GM21825 (cell line): ENCODE data around the gene BCAN.

Experiments used
- ATAC-seq: cut with Tn5 transposase; IDR thresholded peaks from one replicate; pipeline ENCODE4 v1.9.1; 2021; ENCODE audit warnings: mild to moderate bottlenecking, moderate library complexity; ENCODE audit not compliant: unreplicated experiment

Gene BCAN

DNA sequence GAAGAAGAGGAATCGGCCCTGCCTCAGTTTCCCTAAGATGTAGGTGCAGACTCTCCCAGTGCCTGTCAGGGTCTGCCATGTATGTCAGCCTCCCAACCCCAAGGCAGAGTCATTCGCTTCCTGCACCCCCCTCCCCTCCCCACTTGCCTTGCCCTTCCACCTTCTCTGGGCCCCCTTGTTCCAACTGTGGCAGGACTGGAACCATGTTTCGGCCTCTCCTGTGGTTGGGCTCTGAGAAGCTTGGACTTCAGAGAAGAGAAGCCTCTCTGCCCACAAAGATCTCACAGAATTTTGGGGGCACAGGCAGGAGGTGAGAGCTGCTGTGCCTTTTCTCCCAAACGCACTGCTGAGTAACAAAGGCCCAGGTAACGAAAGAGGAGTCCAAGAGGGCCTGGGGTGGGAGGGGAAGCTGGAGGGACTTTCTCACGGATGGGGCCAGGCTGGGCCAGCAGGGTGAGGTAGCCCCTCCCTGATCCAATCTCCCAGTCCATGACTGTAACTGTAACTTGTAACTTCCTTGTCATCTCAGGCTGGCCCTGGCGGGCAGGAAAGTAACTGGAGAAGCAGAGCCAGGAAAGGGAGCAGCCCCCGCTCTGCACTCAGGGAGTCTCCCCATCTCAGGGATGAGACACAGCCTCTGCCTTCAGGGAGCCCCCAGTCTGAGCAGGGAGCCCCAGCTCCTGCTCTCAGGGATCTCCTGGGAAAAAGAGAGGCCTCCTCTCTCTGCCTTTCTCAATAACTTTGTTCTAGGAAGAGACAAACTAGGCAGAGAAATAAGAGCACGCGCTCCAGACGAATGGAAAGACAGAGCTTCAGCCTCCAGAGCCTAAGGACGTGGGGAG lies 52.2 kb downstream of the BCAN start:
- no peak for ATAC-seq

DNA sequence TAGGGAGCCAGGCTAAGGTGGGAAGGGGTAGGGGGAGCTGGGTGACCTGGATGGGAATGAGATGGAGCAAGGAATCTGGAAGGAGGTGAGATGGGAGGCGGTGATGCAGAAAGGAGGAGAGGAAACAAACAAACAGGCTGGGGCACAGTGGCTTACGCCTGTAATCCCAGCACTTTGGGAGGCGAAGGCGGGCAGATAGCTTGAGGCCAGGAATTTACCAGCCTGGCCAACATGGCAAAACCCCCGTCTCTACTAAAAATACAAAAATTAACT lies 52.7 kb downstream of the BCAN start:
- ATAC-seq: no peak

DNA sequence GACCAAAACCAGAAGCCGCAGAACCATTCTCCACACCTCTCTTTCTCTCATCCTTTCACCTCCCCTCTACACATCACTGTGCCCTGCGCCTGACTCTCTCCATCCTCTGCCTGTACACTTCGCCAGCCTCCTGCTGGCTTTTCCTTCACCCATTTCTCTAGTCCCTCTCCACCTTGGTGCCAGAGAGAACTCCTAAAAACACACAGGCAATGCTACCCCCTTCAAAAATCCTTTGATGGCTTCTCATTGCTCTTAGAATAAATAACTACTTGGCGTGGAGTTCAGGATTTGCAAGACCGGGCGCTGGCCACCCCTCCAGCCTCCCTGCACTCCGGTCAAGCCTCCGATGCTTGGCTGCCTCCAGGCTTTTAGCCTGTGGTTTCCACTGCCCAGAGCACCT lies 54.8 kb downstream of the BCAN start:
- no peak for ATAC-seq

DNA sequence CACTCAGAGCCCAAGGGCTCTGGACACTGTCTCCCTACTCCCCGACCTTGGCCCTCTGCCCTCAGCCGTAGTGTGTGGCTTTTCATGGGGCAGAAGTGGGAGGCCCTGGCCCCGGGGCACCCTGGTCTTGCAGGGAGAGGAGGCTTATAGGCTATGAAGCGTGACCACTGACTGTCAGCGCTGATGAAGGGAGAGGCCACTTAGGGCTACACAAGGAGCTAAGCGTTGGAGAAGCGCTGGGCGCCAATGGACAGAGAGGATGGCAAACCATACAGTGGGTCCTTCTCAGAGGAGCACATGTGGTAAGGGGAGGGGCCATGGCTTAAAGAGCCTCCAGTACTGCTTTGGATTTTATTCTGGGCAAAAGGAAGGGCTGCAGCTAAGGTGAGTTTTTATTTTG lies 55.6 kb downstream of the BCAN start:
- no peak for ATAC-seq

DNA sequence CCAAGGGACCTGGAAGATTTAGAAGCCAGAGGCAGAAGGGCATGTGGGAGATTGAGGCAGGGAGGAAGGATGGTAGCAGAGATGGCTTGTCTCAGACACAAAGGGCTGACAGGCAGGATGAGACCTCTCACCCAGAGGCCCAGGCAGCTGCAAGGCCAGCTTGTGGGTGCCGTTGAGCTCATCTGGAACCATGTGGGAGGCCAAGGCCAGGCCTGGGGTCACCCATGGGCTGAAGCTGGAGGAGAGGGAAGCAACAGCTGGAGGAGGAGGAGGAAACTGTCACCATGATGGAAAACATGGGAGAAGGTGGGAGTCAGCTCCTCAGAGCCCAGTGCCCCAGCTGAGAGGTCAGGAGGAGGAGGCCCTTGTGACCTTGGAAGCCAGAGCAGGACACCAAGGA lies 57.1 kb downstream of the BCAN start:
- no peak for ATAC-seq

DNA sequence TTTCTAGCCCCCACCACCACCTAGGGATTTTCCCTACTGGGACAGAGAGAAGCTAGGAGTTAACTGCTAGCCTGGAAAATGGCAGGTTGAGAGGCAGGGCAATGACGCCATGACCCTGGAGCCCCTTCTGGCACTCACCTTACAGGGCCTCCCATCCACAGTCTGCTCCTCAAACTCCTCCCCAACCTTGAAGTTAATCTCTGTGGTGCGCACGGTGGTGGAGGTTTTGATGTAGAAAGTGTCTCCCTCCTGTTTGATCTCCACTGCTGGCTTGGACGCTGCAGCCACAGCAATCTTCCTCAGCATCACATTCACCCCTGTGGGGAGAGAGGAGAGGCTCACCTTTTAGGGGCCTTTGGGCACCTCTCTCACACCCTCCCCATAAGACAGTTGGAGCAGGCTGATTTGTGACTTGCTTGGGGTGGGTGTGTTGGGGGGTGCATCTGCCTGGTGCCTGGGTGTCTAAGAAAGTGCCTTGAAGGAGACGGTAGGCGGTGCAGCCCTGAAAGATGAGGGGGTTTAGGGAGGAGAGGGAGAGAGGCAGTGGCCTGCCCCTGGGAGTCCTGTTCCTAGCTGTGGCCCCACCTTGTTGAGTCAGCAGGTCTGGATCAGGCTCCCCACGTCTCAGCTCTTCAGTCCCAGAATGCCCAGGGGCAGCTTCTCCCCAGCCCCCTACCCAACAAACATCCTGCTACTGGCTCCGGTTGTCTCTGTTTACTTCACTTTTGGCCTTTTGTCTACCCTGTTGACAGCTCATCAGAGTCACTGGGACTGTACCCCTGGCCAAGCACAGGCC lies 59.0 kb downstream of the BCAN start:
- ATAC-seq: no peak

DNA sequence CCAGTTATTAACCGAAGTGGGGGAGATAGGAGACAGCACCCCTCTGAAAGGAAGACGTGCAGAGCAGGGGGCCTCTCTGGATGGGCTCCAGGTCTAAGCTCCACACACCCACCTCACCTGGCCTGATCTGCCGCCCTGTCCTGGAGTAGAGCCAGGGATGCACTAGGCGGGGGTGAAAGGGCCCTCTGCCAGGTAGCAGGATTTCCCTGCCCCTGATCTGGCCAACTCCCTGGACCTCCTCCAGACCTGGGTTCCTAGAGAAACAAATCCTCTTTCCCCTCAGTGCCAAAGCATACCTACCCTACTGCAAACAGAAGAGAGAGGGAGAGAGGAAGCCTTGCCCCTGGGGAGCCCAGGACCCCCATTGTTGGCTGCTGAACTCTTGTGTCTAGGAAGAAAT lies 61.4 kb downstream of the BCAN start:
- no peak for ATAC-seq

DNA sequence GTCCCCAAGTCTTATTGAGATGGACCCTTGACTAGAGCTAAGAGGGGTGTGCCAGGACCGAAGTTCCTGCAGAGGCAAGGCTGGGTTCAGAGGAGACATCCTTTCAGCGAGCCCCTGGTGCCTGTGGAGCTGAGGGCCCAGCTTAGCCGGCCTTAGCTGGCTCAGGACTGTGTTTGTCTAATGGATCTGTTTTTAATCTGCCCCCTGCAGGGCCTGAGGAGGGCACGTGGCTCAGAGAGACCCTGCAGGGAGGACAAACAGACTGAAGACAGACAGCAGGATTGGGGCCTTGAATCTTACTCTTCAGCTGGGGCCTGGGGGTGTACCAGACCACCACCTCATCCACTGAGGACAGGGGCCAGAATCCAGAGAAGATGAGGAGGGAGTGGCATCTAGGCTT lies 61.8 kb downstream of the BCAN start:
- ATAC-seq: no peak

DNA sequence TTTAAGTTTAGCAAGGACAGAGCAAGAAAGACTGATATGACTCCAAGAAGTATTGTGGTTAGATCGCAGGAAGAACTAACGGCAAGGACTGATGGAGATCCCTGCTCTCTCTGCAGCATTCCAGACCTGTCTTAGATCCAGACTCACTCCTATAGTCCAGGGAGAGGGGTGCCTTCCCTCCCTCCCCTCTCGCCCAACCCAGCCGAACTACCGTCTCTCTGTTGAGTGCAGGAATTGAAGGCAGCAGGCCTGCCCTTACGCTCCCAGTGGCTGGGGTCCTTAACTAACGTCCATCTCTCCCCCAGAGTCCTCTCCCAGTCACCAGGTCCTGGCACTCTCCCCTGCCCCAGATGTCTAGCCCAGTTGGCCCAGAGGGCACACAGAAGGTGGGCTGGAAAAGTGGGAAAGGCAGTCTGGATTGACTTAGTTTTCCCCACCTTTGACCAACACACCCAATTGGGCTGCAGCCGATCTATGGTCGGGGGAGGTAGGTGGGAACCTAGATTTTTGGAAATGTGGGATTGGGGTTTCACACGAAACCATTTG lies 62.3 kb downstream of the BCAN start:
- ATAC-seq: no peak

DNA sequence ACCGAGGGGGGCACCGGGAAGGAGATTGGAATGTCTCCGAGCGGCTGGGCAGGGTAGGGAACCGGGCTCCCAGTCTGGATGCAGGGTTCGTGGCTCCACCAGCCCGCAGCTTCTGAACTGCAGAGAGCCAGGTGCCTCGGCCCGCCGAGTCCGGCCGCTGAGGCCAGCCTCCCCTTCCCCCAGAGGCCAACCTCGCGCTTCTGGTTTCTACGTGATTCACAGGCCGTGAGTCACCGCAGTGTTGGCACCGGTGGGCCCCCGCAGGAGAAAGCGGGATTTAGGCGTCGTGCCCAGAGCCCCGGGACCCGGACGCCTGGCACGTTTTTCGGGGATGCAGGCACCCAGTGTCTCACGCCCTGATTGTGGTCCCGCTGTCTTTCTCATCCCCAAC lies 63.0 kb downstream of the BCAN start:
- ATAC-seq: no peak

DNA sequence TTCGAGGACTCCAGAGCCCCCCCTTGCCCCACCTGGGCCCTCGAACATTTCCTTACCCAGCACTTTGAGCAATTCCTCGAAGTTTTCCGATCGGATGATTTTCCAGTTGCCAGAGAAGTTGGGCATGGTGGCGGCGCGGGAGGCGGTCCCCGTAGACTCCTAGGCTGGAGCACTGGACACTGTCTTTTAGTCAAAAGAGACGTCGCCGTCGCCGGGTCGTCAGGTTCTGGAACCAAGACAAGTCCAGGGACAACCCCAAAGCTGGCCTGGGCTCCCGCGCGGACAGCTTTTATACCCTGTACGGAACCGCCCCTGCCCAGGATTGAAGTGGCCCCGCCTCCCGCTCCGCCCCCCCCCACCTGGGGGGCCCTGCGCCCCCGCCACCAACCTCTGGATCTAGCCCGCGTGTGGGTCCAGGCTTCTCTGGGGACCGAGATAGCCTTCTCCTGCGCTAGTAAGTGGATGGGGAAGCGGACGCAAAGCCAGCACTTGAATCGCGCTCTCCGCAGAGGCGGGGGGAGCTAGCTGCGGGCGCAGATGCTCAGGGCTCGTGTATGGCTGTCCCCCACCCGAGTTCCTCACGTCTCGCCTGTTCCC lies 63.5 kb downstream of the BCAN start, which contains the start of gene CRABP2:
TSS of gene CRABP2 (minus strand) at position 263 of the 597 bp plus-strand sequence. CDS start at position 126, 137 bp downstream.
- no peak for ATAC-seq

DNA sequence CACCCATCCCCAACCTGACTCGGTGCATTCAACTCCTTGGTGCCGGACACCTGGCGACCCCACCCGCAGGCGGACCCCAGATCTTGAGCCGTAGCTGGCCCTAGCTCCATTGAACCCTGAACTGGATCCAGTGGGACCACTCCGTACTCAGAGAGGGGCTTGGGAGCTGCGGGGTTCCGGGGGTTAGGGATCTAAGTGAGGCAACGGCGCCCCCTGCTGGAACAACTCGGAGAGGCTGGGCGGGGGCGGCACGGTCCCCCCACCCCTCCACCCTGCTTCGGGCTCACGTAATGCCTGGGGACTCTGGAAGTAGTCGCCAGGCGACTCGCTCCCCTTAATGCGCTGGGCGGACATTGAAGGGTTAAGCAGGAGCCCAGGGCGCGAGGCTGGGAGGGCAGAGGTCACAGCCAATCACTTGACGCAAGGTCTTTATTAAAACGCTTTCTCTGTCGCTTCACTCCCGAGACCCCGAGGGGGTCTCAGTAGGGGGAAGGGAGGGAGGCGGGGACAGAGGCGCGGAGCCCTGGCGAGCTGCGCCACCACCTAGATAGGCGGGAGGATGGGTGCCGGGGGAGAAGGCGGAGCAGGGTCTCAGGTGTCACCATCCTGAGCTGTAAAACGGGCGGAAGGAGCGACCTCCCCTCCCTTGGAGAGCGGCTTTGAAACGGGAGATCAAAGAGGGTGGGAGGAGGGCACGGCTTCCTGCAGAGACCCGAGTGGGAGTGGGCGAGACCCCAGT lies 64.2 kb downstream of the BCAN start:
- ATAC-seq: no peak

DNA sequence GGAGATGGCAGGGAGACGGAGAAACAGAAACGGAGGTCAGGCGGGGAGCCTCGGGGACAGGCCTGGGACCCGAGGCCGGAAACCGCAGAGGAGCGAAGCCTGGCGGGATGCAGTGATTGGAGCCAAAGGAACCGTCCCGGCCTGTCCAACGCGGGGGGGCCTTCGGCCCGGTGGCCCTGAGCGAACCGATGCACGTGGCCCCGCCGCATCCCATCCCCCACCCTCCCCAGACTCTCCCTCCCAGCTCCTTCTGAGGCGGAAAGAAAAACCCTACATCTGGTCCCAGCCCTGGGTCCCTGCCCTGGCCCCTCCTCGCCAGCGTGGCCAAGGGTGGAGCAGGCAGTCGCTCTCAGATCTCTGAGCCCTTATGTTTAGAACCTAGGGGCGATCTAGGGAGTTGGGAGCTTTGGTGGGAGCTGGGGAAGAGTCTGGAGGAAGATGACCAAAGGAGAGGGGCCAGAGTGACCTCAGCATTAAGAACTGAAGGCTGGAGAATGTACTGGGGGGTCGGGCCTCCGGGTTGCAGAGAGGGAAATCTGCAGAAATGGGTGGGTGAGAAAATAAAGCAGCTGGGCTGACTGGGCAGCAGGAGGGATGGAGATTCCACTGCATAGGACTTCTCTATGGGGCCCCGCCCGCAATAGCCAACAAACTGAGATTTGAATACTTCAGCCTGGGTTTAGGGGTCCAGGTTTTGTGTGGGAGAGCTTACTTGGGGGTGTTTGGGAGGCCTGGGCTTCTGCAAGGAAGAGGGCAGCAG lies 64.9 kb downstream of the BCAN start:
- ATAC-seq: no peak

DNA sequence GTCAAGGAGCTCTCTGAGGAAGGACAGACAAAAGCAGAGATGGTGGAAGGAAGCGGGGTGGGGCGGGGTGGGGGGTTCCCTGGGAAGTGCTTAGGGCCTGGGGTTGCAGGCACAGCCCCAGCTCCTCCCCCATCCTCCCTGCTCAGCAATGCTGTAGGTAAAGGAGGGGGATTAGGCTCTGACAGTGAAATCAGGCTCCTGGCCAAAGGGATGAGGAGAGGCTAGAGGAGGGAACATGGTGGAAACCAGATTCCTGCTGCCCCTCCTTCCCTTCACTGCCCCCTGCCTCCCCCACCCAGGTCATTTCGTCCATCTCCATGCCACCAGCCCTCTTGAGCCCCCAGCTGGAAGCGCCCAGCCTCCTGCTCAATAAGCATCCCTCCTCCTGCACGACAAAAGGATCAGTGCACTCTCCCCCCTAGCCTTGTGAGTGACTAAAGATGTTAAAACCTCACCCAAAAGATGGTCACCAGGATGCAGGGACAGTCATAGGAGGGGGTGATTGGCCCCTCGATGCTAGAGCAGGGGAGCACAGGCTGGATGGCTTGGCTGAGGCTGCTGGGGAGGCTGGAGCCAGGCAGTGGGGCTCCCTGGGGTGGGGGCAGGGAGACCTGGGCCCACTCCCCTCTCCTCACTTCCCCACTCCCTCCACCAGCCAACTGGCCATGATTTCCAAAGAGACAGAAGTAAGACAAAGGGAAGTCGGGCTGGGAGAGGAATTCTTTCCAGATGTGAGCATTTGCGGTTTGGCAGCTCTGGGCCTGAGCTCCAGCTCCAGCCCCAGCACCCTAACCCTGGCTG lies 65.7 kb downstream of the BCAN start:
- ATAC-seq: no peak

DNA sequence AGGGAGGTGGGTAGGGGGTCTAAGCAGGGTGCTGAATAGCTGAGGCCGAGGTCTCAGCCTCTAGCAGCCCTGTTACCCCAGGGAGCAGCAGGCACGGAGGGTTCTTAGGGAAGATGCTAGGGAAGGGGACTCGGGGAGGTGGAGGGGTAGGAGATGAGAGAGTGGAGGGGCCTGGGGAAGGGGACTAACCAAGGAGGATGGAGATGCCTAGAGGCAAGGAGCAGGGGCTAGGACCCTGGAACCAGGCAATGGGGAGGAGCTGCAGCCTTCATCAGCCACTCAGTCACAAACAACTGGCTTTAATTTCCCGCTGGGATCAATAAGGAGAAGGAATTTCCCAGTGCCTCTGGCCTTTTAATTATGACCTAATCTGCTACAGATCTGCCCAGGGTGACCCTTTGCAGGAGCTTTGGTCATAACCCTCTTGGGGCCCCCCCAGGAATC lies 66.3 kb downstream of the BCAN start:
- no peak for ATAC-seq

DNA sequence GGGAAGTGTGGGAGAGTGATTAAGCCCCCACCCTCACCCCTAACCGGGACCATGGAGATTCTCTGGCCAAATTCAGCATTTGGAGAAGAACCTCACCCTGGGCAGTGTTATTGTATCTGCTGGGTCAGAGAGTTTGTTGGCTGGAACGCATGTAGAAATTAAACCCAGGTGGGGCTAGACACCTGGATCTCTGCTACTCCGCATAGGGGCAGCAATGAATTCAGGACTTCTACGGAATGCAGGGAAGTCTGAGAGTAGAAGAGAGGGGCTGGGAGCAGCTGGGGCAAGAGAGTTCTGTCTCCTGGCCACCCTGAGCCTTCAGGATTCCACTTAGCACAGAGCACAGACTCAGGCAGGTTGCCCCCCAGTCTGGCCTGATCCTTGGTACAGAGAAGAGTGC lies 67.1 kb downstream of the BCAN start:
- no peak for ATAC-seq
